AG04449 (cell line): ENCODE measurements around the gene FLT3.

Experiments used
- CTCF ChIA-PET: fragments of 350-600 bp; formaldehyde crosslinking; extraction: SDS; loops from one replicate; lab custom pipeline; 2021; ENCODE audit warnings: antibody characterized with exemption; lab: Yijun Ruan, JAX
- POLR2A ChIA-PET: fragments of 400-600, 350-600 bp; formaldehyde crosslinking; extraction: SDS; loops from one replicate; lab custom pipeline; 2020; ENCODE audit warnings: antibody characterized with exemption, inconsistent platforms; lab: Yijun Ruan, JAX
- DNase-seq: peaks from one replicate; pipeline ENCODE4 v3.0.0-alpha.2; 2010; ENCODE audit warnings: low read depth, low spot score
- H3K4me3 ChIP-seq: 2 replicates; pipeline ENCODE4 v1.5.1; 2011; ENCODE audit warnings: low read depth, mild to moderate bottlenecking, control low read depth, low read length
- CTCF ChIP-seq: IDR thresholded peaks from one replicate; pipeline ENCODE4 v1.5.1; 2011; ENCODE audit warnings: mild to moderate bottlenecking, moderate library complexity, low read length, control low read depth, inconsistent platforms; ENCODE audit not compliant: insufficient read depth; ENCODE audit errors: missing control alignments

FLT3 gene

GRCh38 chr13:27976362-27977091, 123.8 kb downstream of the FLT3 start:
- no peak for TF ChIP-seq CTCF

GRCh38 chr13:27975564-27976361, 124.6 kb downstream of the FLT3 start:
- TF ChIP-seq CTCF, result no peak
- CTCF ChIA-PET, result interaction anchor here (0.9 to 4.5 kb wide), 8 partner anchors 9 to 615 kb away, joined by 3 to 26 read pairs (median 12); no protein-coding TSS in a partner anchor
- POLR2A ChIA-PET, result interaction anchor here (0.6 kb wide), 1 partner anchor 11 kb away, joined by 3 read pairs; no protein-coding TSS in a partner anchor
- H3K4me3 ChIP-seq, result no peak overlapping the region
- no peak for DNase-seq

More at GRCh38 chr13:27976362-27977091, 123.8 kb downstream of the FLT3 start:
- H3K4me3 ChIP-seq, result no peak overlapping the region
- no peak for DNase-seq
- ChIA-PET POLR2A (no interaction called here), CTCF (interaction anchor here (1.0 to 4.5 kb wide), 7 partner anchors 8 to 616 kb away, joined by 3 to 26 read pairs (median 15); no protein-coding TSS in a partner anchor)

GRCh38 chr13:27973961-27974662, 126.3 kb downstream of the FLT3 start:
- ChIA-PET CTCF (interaction anchor here (0.6 to 3.4 kb wide), 5 partner anchors 10 to 1028 kb away, joined by 3 to 26 read pairs (median 3); no protein-coding TSS in a partner anchor), POLR2A (no interaction called here)
- TF ChIP-seq CTCF, result no peak
- no peak for DNase-seq
- no peak overlapping the region for H3K4me3 ChIP-seq

DNA sequence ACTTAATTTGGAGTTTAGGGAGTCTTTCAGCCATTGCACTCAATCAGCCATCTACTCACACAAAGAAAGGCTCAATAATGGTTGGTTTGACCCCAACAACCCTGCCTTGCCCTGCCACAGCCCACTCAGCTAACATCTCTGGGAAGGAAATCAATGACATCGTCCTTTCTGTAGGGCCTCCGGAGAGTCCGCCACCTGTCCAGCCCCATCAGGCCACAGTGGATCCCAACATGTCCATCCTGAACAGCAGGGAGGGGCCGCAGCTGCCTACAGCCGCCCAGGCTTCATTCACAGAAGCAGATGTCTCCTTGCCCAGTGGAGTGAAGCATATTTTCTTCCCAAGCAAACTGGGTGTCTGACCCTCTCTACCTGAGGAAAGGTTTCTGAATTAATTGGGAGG, 127.1 kb downstream of the FLT3 start:
- CTCF ChIA-PET, result interaction anchor here (0.7 to 2.0 kb wide), 5 partner anchors 13 to 612 kb away, joined by 3 to 9 read pairs (median 3); no protein-coding TSS in a partner anchor
- POLR2A ChIA-PET, result no interaction called here
- no peak for DNase-seq
- no peak for TF ChIP-seq CTCF
- no peak overlapping the region for H3K4me3 ChIP-seq

DNA sequence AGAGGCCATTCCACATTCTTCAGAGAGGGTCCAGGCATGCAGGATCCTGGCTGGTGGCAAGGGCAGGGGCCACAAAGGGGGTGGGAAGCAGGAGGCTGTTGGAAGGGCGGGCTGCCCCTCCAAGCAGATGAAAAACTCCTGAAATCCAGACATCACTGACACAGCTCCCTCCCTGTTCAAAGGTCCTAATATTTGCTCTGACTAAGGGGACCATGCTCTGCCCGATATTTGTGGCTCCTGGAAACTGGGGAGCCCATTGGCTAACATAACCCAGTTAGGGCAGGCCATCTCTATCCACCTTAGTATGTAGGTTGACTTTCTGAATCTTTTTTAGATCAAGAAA, 127.9 kb downstream of the FLT3 start:
- TF ChIP-seq CTCF, result no peak
- DNase-seq, result no peak
- ChIA-PET CTCF (interaction anchor here (1.0 to 3.4 kb wide), 6 partner anchors 11 to 611 kb away, joined by 3 to 17 read pairs (median 7); no protein-coding TSS in a partner anchor), POLR2A (no interaction called here)
- H3K4me3 ChIP-seq, result no peak overlapping the region
